ENCODE data around the gene PHACTR4.
"Not testable (repeated sequence)": the region's sequence is repeated elsewhere in the genome, so short reads cannot be mapped to it uniquely, and the experiment has no call there.

The PHACTR4 gene

DNA sequence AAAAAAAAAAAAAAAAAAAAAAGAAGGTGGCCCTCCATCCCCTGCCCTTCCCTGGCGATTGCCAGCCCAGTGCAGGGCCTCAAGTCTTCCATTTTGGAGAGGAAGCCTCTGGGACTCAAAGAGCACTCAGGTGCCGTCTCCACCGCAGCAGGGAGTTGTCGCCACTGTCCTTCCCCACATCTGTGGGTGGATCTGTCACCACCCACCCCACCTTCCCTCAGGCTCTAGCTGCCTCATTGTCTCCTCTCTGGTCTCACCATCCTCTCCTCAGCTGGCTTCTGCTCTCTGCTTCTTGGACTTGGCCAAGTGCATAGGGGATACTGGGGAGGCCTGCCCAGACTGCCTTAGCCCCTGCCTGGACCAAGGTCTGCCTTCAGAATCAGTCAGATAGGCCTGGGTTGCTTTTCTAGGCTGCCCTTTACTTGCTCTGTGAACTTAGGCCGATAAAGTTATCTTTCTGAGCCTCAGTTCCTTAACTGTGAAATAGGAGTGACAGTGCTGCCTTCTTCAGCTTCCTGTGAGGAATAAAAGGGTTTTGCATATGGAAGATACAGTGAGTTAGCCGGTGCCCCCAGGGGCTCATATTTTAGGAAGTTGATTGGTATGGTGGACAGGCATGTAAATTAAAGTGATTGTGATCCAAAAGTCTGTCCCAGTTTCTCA lies 152.1 kb downstream of the PHACTR4 start:
- no peak for DNase-seq (ENCODE audit: low read depth)

- DNase-seq (ENCODE audit: low read depth) = not testable (repeated sequence)
Measured at GRCh38 chr1:28522537-28522936, 153.0 kb downstream of the PHACTR4 start.

DNA sequence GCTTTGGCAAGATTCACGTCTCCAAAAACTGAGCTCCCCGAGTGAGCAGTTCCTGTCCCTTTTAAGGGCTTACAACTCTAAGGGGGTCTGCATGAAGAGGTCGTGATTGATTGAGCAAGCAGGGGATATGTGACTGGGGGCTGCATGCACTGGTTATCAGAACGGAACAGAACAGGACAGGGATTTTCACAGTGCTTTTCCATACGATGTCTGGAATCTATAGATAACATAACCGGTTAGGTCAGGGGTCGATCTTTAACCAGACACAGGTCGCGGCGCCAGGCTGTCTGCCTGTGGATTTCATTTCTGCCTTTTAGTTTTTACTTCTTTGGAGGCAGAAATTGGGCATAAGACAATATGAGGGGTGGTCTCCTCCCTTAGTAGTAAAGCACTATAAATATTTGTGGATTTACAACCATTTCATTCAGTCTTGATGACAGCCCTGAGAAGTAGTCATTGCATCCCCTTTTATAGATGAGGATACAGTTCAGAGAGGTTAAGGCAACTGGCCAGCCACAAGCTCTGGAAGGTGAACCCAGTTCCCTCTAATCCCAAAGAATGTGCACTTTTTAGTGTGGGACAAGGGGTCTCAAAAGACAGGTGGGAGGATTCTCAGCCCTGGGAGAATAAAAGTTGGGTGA lies 155.6 kb downstream of the PHACTR4 start:
- not testable (repeated sequence) for DNase-seq (ENCODE audit: low read depth)

GRCh38 chr1:28526886-28527285 lies 157.3 kb downstream of the PHACTR4 start:
- no peak for DNase-seq (ENCODE audit: low read depth)

DNA sequence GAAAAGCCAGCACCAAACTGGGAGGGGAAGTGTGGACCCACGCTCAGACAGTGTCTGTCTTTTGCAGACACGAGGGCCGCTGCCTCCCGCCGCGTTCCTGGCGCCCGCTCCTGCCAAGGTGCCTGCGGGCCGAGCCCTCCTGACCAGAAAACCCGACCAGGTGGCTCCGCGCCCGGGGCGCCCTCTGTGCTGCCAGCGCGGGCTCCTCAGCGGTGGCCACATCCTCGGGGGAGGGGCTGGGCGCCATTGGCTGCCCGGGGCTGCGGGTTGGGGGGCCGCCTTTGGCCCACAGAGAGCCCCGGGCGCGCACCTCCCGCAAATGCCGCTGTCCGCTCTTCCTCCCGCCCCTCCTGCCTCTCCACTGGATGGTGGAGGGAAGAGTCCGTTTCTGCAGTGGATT lies 160.9 kb downstream of the PHACTR4 start:
- DNase-seq (ENCODE audit: low read depth) = no peak

GRCh38 chr1:28534671-28535070 lies 165.1 kb downstream of the PHACTR4 start:
- no peak for DNase-seq (ENCODE audit: low read depth)

DNA sequence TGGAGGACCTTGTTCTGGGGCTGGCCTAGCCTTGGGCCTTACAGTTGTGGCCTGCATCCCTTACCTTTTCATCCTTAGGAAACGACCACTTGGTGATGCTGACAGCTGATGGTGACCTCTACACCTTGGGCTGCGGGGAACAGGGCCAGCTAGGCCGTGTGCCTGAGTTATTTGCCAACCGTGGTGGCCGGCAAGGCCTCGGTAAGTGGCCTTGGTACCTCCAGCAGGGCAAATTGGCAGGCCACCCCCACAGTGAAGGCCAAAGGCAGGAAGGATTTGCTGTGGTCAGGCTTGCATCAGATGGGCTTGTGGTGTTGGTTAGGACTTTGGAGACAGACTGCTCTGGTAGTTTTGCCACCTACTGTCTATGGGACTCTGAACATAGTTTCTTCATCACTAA lies 165.6 kb downstream of the PHACTR4 start:
- DNase-seq (ENCODE audit: low read depth) = no peak

DNA sequence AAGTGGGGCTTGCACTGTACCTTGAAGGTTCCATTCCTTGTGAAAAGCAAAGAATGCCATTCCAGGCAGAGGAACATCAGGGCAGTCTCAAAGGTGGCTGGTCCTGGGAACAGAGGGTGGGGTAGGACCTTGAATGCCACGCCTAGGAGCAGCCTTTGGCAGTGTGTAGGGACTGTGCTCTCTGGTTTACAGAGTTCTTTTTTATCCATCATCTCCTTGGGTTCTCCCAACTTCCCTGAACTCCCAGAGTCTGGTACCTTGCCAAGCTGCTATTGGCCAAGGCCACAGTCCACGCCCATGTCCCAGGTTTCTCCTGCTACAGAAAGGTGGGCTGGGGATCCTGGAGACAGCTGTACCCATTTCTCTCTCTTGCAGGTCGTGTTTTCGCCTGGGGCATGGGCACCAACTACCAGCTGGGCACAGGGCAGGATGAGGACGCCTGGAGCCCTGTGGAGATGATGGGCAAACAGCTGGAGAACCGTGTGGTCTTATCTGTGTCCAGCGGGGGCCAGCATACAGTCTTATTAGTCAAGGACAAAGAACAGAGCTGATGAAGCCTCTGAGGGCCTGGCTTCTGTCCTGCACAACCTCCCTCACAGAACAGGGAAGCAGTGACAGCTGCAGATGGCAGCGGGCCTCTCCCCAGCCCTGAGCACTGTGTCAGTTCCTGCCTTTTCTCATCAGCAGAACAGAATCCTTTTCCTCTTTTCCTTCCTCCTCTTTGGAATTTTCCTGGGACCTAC lies 168.1 kb downstream of the PHACTR4 start:
- DNase-seq (ENCODE audit: low read depth) = no peak

- no peak for DNase-seq (ENCODE audit: low read depth)
Measured at GRCh38 chr1:28538286-28538685, 168.7 kb downstream of the PHACTR4 start.

DNA sequence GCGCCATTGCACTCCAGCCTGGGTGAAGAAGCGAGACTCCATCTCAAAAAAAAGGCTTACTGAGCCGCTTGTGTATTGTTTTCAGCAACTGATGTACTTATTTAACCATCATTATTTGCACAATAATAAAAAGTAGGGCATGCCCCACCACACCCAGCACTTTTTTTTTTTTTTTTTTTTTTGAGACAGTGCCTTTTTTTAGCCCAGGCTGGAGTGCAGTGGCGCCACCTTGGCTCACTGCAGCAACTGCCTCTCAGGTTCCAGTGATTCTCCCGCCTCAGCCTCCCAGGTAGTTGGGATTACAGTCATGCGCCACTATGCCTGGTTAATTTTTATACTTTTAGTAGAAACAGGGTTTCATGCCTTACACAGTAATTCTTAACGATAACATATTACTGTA lies 171.1 kb downstream of the PHACTR4 start:
- DNase-seq (ENCODE audit: low read depth) = no peak

- not testable (repeated sequence) for DNase-seq (ENCODE audit: low read depth)
Measured at GRCh38 chr1:28541414-28542015, 172.0 kb downstream of the PHACTR4 start.

- DNase-seq (ENCODE audit: low read depth) = no peak
Measured at GRCh38 chr1:28545246-28545628, 175.7 kb downstream of the PHACTR4 start.

GRCh38 chr1:28548318-28548717 lies 178.8 kb downstream of the PHACTR4 start:
- no peak for DNase-seq (ENCODE audit: low read depth)

All from stimulated activated CD8-positive, alpha-beta memory T cell treated with anti-CD3 and anti-CD28 coated beads, Interleukin-12 subunit alpha, Interleukin-12 subunit beta, amount 100 ng/mL, for 1 hour (primary cell).